Kidney (tissue), 14 donors: ENCODE data around the gene VAV2. TPM values are rescaled to one million over a fixed set of nuclear protein-coding genes. Genes with fewer than 3 reads are reported as not detected.

Experiments
- DNase-seq, 5 donors: peaks; one replicate each; pipeline ENCODE4 v3.0.0-alpha.2; 2013 to 2020
- FAIRE-seq: peaks from 2 replicates; lab custom pipeline; 2012; peaks lifted over from hg19 to GRCh38; lab: Jason Lieb, UNC
- H3K27ac ChIP-seq, 2 donors: one replicate each; pipeline ENCODE4 v1.7.0; 2013; ENCODE audit warnings: low read depth in 2 of 2, low read length in 2 of 2, inconsistent platforms in 1 of 2
- H3K27me3 ChIP-seq: one replicate; pipeline ENCODE4 v1.7.1; 2013; ENCODE audit warnings: low read length, inconsistent platforms; ENCODE audit not compliant: control insufficient read depth, insufficient read depth
- H3K36me3 ChIP-seq, 3 donors: one replicate each; pipeline versions ENCODE4 v1.7.0 to v1.7.1; 2013; ENCODE audit warnings: low read length in 3 of 3, control low read depth in 1 of 3, inconsistent platforms in 1 of 3; ENCODE audit not compliant: insufficient read depth in 3 of 3, control insufficient read depth in 2 of 3
- H3K4me1 ChIP-seq, 3 donors: one replicate each; pipeline versions ENCODE4 v1.7.0 to v1.7.1; 2013; ENCODE audit warnings: low read length in 3 of 3, inconsistent platforms in 1 of 3, low read depth in 1 of 3; ENCODE audit not compliant: control insufficient read depth in 2 of 3, insufficient read depth in 2 of 3
- H3K4me3 ChIP-seq, 3 donors: one replicate each; pipeline versions ENCODE4 v1.7.0 to v1.8.1; 2013; ENCODE audit warnings: low read length in 3 of 3, control low read depth in 1 of 3, inconsistent platforms in 1 of 3
- H3K9ac ChIP-seq, 3 donors: one replicate each; pipeline versions ENCODE4 v1.7.0 to v1.7.1; 2013; ENCODE audit warnings: low read length in 3 of 3, control low read depth in 1 of 3, inconsistent platforms in 1 of 3
- H3K9me3 ChIP-seq, 3 donors: one replicate each; pipeline versions ENCODE4 v1.7.0 to v1.7.1; 2013; ENCODE audit warnings: low read length in 3 of 3, control low read depth in 1 of 3, inconsistent platforms in 1 of 3; ENCODE audit not compliant: control insufficient read depth in 2 of 3, insufficient read depth in 1 of 3
- intact Hi-C: fragments of 100-400 bp; cut with DNase I; formaldehyde crosslinking; loops from one replicate; pipeline ENCODE4 v1.11.1; 2022
- polyA plus RNA-seq: library from polyadenylated mRNA; stranded (reverse); fragments of 350-450 nt; fragmentation: Illumina TruSeq; extraction: RNeasy Lipid Tissue Mini Kit (QIAGEN cat#74804); gene quantifications from one replicate; pipeline ENCODE4 v1.2.3, GENCODE V29; 2014; ENCODE audit warnings: low read depth, low replicate concordance; ENCODE audit not compliant: insufficient read depth
- total RNA-seq: library from RNA; stranded (reverse); fragmentation: NEBNext Ultra II Directional; extraction: Animal tissue kit (Norgen Biotek cat#: 25700); gene quantifications from one replicate; pipeline ENCODE4 v1.2.1, GENCODE V29; 2021
- TF ChIP-seq, protein P1 (sequence below): IDR thresholded peaks from 3 replicates; pipeline ENCODE4 v1.5.1; 2012; ENCODE audit warnings: mild to moderate bottlenecking, moderate library complexity, borderline replicate concordance; ENCODE audit not compliant: insufficient read depth; ENCODE audit errors: extremely low read depth
- donor health status: control.
- donor health status: control.
- donor health status: control.
- donor health status: control.
- donor health status: control.
- donor health status: DM: yes; HTN: yes; CAD: no.
- donor health status: Normal renal cell carcinoma (clear cell type).

Gene VAV2
- total and polyA plus RNA-seq, 2 donors from 2014 or later, result 22.3 to 47.1 TPM

DNA sequence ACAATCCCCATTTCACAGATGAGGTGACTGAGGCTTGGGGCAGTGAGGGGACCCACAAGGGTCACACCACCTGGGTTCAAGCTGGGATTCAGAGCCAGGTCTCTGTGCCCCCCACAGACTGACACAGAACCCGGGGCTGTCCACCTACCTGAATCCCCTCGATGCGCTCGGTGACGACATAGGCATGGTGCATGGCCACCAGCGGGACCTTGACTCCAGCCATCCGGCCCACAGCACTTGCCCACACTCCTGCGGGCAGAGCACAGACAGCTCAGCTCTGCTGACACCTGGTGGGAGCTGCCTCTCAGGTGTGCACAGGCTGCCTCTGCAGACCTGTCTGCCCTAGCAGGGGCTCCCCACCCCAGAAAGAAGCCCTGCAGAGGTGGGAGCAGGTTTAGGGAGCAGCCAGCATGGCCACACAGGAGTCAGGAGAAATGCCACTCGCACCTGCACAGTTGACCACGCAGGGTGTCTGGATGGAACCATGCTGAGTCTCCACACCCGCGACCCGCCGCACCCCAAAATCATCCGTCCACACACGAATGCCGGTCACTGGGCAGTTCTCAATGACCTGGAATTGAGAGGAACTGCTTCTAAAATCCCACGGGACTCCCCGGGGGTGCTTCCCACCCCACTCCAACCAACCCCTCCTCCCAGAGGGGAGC is 262.4 kb downstream of the VAV2 start:
- TF ChIP-seq, protein P1, sequence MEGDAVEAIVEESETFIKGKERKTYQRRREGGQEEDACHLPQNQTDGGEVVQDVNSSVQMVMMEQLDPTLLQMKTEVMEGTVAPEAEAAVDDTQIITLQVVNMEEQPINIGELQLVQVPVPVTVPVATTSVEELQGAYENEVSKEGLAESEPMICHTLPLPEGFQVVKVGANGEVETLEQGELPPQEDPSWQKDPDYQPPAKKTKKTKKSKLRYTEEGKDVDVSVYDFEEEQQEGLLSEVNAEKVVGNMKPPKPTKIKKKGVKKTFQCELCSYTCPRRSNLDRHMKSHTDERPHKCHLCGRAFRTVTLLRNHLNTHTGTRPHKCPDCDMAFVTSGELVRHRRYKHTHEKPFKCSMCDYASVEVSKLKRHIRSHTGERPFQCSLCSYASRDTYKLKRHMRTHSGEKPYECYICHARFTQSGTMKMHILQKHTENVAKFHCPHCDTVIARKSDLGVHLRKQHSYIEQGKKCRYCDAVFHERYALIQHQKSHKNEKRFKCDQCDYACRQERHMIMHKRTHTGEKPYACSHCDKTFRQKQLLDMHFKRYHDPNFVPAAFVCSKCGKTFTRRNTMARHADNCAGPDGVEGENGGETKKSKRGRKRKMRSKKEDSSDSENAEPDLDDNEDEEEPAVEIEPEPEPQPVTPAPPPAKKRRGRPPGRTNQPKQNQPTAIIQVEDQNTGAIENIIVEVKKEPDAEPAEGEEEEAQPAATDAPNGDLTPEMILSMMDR, result no peak
- Histone ChIP-seq H3K27ac (no peak overlapping the region), H3K27me3 (no peaks in the 10 kb centered on the region), H3K4me1 (no peaks in the 10 kb centered on the region), H3K36me3 (no peaks in the 10 kb centered on the region), H3K9me3 (no peaks in the 10 kb centered on the region), H3K4me3 (no peak overlapping the region), H3K9ac (no peak overlapping the region)
- intact Hi-C loops, result no loop called here
- peak in 1 of 5 donors; percentile 69 for DNase-seq
- FAIRE-seq, result no peak

- DNase-seq (peak in 1 of 5 donors; percentile 23), FAIRE-seq (no peak)
- H3K27me3 ChIP-seq, result no peaks in the 10 kb centered on the region
- intact Hi-C loops, result no loop called here
- H3K4me1 ChIP-seq, result no peaks in the 10 kb centered on the region
- H3K36me3 ChIP-seq, result no peaks in the 10 kb centered on the region
- no peak overlapping the region for H3K4me3 ChIP-seq
- H3K27ac ChIP-seq, result no peak overlapping the region
- no peaks in the 10 kb centered on the region for H3K9me3 ChIP-seq
- no peak overlapping the region for H3K9ac ChIP-seq
- TF ChIP-seq, protein P1, result no peak
Observed at GRCh38 chr9:133728856-133729616, 263.1 kb downstream of the VAV2 start.

DNA sequence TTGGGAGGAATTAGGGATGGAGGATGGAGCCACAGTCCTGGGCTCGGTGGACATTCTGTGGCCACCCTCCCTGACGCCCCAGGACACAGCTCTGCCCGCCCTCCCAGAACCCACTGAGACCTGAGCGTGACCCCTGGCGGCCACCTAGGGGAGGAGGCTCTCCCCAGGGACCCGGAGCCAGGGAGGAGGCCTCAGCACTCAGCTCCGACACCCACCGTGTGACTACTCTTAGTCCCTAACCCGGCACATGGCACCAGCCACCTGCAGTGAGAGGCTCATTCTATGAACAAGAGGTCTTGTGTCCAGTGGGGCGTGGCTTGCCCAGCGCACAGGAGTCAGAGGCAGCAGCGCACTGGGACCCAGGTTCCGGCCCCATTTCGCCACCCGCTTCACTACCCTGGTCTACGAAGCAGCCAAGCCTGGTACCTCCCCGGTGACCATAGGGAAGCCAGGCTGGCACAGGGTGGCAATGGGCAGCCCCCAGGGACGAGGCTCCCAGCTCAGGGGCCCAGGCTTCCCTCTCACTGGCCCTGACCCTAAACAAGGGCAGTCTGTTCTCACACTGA is 264.2 kb downstream of the VAV2 start:
- intact Hi-C loops, result no loop called here
- no peak overlapping the region for H3K9ac ChIP-seq
- no peaks in the 10 kb centered on the region for H3K4me1 ChIP-seq
- peak in 1 of 5 donors; percentile 59 for DNase-seq
- no peak for FAIRE-seq
- TF ChIP-seq, protein P1, result no peak
- H3K27me3 ChIP-seq, result no peaks in the 10 kb centered on the region
- no peaks in the 10 kb centered on the region for H3K9me3 ChIP-seq
- H3K4me3 ChIP-seq, result no peak overlapping the region
- no peaks in the 10 kb centered on the region for H3K36me3 ChIP-seq
- H3K27ac ChIP-seq, result no peak overlapping the region
